IPS DF 19.7 (cell line): Measurements from ENCODE around the gene TATDN3.
"Not testable (repeated sequence)": the region's sequence is repeated elsewhere in the genome, so short reads cannot be mapped to it uniquely, and the experiment has no call there.

Experiments used
- DNase-seq: peaks from one replicate; pipeline ENCODE4 v3.0.0-alpha.2; 2013; ENCODE audit warnings: low read depth, low spot score

The TATDN3 gene, protein sequence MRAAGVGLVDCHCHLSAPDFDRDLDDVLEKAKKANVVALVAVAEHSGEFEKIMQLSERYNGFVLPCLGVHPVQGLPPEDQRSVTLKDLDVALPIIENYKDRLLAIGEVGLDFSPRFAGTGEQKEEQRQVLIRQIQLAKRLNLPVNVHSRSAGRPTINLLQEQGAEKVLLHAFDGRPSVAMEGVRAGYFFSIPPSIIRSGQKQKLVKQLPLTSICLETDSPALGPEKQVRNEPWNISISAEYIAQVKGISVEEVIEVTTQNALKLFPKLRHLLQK

DNA sequence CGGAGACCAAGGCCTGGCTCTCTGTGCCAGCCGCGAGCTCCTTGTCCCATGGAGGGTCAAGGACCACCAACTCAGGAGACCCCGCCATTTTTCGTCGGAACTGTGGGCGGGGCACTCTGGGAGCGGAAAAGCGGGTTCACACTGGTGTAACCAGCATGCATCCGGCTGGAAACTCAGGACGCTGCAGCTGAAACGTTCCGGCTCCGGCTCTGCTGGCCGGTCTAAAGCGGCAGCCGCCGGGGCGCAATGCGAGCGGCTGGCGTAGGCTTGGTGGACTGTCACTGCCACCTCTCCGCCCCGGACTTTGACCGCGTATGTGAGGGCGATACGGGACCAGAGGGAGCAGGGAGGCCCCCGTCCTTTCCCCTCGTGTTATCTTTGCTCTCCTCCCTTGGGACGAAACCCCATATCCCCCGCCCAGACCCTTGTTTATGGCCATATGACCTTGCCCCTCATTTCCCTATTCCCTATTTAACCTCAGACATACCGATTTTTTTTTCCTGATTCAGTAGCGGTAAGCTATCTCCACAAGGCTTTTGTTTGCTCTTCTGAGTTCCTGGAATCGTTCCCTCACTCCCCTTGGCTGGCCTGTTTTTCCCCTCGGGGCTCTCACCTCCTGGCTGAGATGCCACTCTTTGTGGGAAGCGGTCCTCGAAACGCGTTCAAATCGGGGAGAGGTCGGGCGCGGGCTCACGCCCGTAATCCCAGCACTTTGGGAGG, at the start of gene TATDN3, which contains the start of gene NSL1:
Gene TATDN3 (plus strand): TSS at position 219 of the 720 bp plus-strand sequence. CDS start 28 bp downstream, at position 247.
Gene NSL1 (minus strand): TSS at position 102 of the 720 bp plus-strand sequence. CDS start 14 bp downstream, at position 88.
- DNase-seq, result peak; percentile 78

DNA sequence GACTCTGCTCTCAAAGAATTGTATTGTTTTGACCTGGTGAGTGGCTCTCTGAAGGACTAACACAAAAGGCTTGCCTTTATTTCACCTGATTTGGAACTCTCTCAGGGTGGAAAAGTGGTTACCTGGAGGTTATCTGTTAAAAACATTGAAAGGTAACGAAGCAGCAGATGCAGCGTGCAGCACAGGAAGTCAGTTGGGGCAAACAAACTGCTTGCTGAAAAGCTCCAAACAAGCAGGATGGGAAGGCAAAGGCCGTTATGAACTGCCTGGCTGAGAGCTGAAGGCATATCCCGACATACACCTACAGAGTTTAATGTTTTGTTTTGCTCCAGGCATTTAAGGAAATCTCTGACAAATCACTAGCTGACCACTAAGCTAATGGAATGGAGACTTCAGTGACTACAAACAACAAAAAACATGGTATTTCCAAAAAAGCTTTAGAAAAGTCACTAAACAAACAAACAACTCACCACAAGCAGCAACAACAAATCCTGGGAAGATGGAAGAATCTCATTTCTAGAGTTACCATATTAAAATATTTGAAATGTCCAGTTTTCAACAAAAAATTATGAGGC, 47.7 kb upstream of the TATDN3 start:
- no peak for DNase-seq

DNA sequence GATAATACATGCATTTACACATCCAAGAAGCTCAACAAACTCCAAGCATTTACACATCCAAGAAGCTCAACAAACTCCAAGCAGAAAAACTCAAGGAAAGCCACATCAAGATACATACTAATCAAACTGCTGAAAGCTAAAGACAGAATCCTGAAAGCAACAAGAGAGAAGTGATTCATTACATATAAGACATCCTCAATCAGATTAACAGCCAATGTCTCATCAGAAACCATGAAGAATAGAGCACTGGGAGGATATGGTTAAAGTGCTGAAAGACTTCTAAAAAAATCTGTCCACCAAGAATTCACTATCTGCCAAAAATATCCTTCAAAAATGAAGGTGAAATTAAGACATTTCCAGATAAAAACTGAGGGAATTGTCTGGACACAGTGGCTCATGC, 46.4 kb upstream of the TATDN3 start:
- DNase-seq, result no peak

DNA sequence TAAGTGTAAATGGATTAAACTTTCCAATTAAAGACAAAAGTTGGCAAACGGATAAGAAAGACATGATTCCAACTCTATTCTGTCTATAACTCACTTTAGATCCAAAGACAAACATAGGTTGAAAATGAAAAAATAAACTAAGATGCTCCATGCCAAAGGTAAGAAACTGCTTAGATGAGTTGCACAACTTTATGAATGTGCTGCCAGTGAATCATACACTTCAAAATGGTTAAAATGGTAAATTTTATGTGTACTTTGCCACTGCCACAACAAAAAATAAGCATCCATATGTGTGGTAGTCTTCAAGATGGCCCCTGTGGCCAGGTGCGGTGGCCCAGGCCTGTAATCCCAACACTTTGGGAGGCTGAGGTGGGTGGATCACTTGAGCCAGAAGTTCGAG, 45.1 kb upstream of the TATDN3 start:
- no peak for DNase-seq

DNA sequence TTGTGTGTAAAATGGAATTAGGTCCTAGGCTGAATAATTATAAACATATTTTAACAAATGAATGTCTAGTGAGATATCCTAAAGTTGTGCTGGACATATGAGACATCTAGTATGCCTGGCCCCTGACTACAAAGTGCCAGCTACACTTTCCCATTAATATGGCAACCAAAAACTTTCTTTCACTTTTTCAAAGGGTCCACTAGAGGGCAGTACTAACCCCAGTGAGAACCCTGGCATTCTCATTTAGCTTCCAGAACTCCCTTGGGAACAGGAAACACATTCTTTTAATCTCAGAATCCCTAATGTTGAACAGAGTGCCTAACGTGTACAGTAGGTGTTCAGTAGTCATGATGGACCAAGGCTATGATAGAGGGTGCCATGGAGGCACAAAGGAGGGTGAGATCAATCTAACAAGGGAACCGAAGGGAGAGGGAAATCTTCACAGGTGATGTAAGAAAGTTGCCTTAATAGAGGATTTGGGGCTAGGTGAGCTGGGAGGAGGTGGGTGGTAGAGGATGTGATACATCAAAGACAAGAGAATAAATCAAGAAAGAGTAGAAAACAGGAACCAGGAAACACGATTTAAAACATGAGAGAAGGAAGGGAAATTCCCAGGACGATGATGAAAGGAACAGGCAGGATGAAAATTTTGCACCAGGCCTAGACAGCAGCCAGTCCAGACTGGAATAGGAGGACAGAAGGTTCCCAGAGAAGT, 41.7 kb upstream of the TATDN3 start:
- no peak for DNase-seq

DNA sequence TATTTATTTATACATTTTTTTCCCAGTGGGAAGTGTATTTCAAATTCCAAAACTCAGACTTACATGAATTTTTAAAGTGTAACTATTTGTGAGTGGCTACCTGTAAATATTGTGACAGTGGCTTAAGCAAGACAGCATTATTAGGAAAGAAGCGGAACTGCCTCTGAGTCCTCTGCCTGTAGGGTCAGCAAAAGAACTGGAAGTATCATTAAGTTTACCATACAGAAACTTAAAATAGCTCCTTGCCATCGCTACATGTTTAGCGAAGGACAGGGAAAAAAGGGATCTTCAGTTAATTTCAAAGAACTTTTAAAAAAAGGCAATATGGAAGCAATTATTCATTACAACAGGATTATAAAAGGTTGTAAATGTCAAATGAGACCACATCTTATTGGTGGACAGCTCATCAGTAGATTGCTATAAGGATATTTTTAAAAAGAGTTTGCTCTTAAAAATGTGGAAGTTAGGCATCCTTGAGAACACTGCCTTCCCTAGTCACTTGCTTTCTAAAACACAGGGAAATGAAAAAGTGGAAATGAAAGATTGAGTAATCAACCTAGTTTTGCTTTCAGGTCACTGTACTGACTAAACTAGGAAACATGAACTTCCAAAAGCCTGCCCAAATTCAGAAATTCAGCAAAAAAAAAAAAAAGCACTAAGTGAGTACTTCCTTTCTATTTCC, 39.3 kb upstream of the TATDN3 start:
- DNase-seq, result no peak

DNA sequence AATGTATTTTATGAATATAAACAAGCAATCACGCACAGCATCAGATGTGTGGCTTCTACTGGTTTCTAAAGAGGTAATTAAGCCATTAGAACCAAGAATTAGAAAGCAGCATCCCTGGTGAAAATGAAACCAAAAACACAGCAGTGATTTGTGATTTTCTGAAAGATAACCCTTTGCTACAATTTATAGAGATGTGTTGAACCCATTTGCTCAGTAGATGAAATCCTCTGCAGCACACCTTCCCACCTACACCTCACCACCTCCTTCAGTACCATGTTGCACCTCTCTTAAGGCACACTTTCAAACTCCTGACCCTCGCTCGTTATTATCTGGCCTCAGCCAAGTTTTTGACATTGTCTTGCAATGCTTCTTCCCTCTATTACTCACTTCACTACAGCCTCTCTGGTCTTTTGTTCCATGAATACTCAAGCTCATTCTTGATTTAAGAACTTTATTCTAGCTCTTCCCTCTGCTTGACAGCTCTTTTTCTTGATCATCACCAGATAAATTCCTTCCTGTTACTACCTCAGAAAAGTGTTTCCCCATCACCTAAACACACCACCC, 38.7 kb upstream of the TATDN3 start:
- no peak for DNase-seq

DNA sequence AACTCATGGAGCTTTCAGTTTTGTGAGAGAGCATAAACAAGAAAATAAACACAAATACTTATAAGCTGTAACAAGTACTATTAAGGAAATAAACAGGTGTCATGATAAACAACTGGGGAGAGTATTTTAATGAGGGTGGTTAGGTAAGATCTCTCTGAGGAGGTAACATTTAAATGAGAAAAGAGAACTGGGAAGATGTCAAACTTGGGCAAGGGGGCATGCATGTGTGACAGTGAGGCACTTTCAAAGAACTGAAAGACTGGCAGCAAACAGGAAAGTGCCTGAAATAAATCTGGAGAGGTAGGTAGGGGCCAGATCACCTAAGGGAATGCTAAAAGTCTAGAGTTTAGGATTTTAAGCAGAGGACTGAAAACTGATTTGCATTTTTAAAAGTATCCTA, 37.9 kb upstream of the TATDN3 start:
- DNase-seq, result no peak

DNA sequence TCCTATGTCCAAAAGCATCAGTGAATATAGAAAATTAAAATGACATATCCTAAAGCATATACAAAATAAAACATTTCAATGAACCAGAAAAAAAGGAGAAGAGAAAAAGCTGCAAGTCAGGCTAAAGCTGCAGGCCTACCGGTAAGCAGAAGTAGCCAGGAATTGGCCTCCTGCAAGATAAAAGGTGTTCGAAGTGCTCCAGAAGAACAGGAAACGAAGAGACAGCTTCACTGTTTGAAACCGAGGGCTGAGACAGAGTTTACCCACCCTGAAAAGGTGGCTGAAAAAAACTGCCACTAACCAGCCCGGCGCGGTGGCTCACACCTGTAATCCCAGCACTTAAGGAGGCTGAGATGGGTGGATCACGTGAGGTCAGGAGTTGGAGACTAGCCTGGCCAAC, 37.5 kb upstream of the TATDN3 start:
- DNase-seq, result no peak

DNA sequence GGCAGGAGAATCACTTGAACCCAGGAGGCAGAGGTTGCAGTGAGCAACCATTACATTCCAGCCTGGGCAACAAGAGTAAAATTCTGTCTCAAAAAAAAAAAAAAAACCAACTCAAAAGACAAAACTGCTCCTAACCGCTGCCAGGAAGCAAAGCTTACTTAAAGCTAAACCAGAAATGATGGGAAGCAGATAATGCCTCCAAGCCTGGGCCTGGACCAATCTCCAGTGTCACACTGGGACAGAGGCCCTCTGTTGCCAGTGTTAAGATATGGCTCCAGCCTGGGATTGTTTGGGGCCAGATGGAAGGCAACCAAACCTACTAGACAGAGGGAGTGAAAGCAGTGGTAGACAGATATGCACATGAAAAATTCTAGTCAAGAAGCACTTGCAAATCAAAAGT, 37.0 kb upstream of the TATDN3 start:
- DNase-seq, result no peak

DNA sequence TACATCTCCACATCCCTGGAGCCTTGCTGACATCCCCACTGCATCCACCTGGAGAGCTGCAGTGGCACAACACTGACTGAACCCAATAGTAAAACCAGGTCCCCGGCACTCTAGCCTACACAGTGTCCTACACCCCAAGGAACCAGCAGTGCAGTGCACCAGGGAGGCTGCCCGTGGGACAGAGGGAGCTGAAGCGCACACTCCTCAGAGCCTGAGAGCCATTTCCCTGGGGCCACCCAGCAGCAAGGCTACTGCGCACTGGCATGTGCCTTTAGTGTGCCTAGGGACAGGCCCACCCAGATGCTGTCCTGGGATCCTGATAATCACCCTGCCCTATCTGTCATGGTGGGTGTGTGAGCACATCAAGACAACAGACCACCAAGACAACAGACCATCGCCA, 32.0 kb upstream of the TATDN3 start:
- no peak for DNase-seq

DNA sequence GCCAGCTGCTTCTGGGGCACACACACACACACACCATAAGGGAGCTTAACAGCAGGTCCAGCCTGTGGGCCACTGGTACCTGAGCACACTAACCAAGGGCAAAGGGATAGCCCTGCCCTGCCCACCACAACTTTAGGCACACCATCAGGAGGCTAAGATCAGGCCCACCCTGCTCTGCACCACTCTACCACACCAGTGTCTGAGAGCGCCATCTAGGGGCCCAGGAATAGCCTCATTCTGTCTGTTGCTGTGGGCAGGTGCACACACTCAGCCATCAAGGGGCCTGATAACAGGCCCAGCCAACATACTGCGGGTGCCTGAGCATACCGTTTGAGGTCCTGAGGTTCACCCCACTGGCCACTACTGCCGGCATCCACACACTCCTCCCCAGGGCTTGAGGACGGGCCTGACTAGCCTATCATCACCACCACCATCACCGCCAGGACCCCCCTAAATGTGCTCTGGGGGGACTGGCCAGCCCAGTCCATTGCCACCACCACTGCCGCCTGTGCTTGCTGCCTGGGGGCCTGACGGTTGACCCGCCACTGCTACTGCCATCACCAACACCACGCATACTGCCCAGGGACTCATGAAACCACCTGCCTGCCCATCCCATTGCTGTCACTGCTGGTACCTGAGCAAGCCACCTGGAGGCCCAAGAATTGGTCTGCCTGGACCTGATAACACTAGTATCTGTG, 31.4 kb upstream of the TATDN3 start:
- DNase-seq, result peak; percentile 47

DNA sequence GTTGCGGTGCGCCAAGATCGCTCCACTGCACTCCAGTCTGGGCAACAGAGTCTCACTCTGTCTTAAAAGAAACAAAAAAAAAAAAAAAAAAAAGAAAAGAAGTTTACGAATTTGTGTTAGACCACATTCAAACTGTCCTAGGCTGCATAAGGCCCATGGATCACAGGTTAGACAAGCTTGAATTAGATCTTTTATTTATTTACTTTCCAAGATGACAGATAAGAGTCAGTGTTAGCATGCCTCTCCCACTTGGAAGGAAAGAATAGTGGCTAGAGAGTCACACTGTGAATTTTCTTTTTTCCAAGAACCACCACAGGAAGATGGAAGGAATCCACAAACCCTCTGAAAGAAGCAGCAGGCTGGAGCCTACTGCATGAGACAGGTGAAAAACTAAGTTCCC, 29.5 kb upstream of the TATDN3 start:
- DNase-seq, result no peak

DNA sequence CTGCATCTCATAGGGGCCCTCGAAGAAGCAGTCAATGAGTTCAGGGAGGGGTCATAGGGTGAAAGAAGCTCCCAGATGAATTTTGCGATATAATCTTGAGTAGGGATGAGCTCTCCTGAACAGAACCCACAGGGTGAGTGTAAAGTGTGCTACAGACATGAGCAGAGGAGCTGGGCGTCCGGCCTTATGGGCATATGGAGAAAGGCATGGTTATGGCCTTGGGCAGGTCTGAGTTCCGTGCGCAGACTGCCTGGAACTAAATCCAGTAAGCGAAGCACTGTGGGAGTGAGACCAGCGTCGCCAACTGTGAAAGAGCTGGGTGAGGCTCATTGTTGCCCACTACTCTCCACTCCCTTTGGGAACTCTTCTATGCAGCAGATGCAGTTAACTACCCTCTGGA, 28.9 kb upstream of the TATDN3 start:
- DNase-seq, result no peak

DNA sequence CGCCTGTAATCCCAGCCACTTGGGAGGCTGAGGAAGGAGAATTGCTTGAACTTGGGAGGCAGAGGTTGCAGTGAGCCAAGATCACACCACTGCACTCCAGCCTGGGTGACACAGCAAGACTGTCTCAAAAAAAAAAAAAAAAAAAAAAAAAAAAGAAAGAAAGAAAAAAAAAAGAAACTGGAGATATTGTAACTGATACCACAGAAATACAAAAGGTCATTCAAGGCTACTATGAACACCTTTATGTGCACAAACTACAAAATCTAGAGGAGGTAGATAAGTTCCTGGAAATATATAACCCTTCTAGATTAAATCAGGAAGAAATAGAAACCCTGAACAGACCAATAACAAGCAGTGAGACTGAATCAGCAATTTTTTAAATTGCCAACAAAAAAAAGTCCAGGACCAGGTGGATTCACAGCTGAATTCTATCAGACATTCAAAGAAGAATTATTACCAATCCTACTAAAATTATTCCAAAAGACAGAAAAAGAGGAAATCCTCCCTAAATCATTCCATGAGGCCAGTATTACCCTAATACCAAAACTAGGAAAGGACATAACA, 26.9 kb upstream of the TATDN3 start:
- DNase-seq, result not testable (repeated sequence)

DNA sequence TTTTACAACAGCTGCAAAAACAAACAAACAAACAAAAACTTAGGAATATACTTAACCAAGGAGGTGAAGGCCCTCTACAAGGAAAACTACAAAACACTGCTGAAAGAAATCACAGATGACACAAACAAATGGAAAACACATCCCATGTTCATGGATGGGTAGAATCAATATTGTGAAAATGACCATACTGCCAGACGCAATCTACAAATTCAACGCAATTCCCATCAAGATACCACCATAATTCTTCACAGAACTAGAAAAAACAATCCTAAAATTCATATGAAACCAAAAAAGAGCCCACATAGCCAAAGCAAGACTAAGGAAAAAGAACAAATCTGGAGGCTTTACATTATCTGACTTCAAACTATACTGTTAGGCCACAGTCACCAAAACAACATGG, 24.9 kb upstream of the TATDN3 start:
- DNase-seq, result not testable (repeated sequence)

DNA sequence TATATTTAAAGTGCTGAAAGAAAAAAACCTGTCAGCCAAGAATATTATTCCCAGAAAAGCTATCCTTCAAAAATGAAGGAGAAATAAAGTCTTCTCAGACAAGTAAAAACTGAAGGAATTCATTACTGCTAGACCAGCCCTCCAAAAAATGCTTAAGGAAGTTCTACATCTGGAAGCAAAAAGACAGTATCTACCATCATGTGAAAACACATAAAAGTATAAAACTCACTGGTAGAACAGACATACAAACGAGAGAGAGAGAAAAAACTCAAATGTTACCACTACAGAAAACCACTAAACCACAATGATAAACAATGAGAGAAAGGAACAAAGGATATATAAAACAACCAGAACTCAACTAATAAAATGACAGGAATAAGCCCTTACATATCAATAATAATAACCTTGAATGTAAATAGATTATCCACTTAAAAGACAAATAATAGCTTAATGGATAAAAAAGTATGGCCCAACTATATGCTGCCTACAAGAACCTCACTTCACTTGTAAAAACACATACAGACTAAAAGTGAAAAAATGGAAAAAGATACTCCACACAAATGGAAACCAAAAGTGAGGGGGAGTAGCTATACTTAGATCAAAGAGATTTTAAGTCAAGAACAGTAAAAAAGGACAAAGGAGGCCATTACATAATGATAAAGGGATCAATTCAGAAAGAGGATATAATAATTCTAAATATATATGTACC, 22.1 kb upstream of the TATDN3 start:
- no peak for DNase-seq

DNA sequence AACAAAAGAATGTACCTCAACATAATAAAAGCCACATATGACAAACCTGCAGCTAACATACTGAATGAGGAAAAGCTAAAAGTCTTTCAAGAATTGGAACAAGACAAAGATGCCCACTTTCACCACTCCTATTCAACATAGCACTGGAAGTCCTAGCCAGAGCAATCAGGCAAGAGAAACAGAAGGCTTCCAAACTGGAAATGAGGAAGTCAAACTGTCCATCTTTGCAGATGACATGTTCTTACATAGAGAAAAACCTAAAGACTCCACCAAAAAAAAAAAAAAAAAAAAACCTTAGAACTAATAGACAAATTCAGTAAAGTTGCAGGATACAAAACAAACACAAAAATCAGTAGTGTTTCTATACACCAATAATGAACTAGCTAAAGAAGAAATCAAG, 20.4 kb upstream of the TATDN3 start:
- DNase-seq, result no peak

DNA sequence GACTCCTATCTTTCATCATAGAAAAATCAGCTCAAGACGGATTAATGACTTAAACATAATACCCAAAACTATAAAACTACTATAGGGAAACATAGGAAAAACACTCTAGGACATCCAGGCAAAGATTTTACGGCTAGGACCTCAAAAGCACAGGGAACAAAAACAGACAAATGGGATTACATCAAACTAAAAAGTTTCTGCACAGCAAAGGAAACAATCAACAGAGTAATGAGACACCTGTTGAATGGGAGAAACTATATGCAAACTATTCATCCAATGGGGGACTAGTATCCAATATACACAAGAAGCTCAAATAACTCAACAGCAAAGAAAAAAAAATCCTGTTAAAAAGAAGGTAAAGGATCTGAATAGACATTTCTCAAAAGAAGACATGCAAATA, 18.7 kb upstream of the TATDN3 start:
- no peak for DNase-seq

DNA sequence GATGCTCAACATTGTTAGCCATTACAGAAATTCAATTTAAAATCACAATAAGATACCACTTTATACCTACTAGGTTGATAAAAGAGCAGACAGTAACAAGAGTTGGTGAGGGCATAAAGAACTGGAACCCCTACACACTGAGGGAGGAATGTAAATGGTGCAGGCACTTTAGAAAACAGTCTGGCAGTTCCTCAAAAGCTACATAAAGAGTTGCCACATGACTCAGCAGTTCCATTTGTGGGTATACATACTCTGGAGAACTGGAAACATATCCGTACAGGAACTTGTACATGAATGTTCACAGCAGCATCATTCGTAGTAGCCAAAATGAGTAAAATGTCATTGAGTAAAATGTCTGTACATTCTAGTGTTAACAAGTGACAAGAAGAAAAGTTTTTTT, 17.1 kb upstream of the TATDN3 start:
- no peak for DNase-seq
